Anterior cingulate cortex (tissue), 58 donors: ENCODE data around the gene ZNF469.

Experiments used
- DNase-seq, 58 donors: peaks; one replicate each; lab custom pipeline; 2025; lab: John Stamatoyannopoulos, UW

Gene ZNF469

GRCh38 chr16:88382491-88383400 lies at the start of gene ZNF469:
ZNF469 (plus strand) TSS chr16:88382959; CDS start chr16:88427471, 44,512 bp downstream.
- DNase-seq, result peak in 1 of 58 donors; percentile 4

- DNase-seq, result no peak
These were observed 48.6 kb upstream of the ZNF469 start for GRCh38 chr16:88333848-88334777.

GRCh38 chr16:88334778-88335720 lies 47.7 kb upstream of the ZNF469 start:
- DNase-seq, result no peak

- DNase-seq, result no peak
These were observed 45.7 kb upstream of the ZNF469 start for GRCh38 chr16:88337021-88337420.

GRCh38 chr16:88337538-88337937 lies 45.2 kb upstream of the ZNF469 start:
- no peak for DNase-seq

- no peak for DNase-seq
These were observed 44.6 kb upstream of the ZNF469 start for GRCh38 chr16:88338111-88338510.

GRCh38 chr16:88338896-88339295 lies 43.9 kb upstream of the ZNF469 start:
- no peak for DNase-seq

- no peak for DNase-seq
These were observed 42.6 kb upstream of the ZNF469 start for GRCh38 chr16:88339930-88340754.

GRCh38 chr16:88340755-88341150 lies 42.0 kb upstream of the ZNF469 start:
- DNase-seq, result no peak

GRCh38 chr16:88341551-88342290 lies 41.0 kb upstream of the ZNF469 start:
- DNase-seq, result no peak

GRCh38 chr16:88342491-88342890 lies 40.3 kb upstream of the ZNF469 start:
- no peak for DNase-seq

- DNase-seq, result no peak
These were observed 39.4 kb upstream of the ZNF469 start for GRCh38 chr16:88343271-88343791.

- no peak for DNase-seq
These were observed 38.2 kb upstream of the ZNF469 start for GRCh38 chr16:88344411-88345030.

GRCh38 chr16:88345031-88345720 lies 37.6 kb upstream of the ZNF469 start:
- DNase-seq, result no peak

- no peak for DNase-seq
These were observed 36.8 kb upstream of the ZNF469 start for GRCh38 chr16:88345721-88346560.
